Activated CD4-positive, alpha-beta T cell treated with anti-CD3 and anti-CD28 coated beads for 36 hours (primary cell): ENCODE results near the gene UBE2G2. TPM values are rescaled to one million over a fixed set of nuclear protein-coding genes. Genes with fewer than 3 reads are reported as not detected.

Source experiments
- ATAC-seq: fragments of 200-7000 bp; cut with Tn5 transposase; one replicate; pipeline ENCODE4 v1.10.0; 2021; ENCODE audit warnings: mild to moderate bottlenecking, moderate library complexity
- CTCF ChIA-PET: fragments of 350-600 bp; sonication (Branson Sonifier 250); formaldehyde crosslinking; loops from one replicate; lab custom pipeline; 2021; ENCODE audit warnings: antibody characterized with exemption; lab: Charles Lee
- POLR2A ChIA-PET: fragments of 350-600 bp; sonication (Branson Sonifier 250); formaldehyde crosslinking; loops from one replicate; lab custom pipeline; 2021; ENCODE audit warnings: antibody characterized with exemption, inconsistent platforms; lab: Charles Lee
- DNase-seq: peaks from one replicate; pipeline ENCODE4 v3.0.0-alpha.2; 2020
- H3K27ac Mint-ChIP-seq: one replicate; pipeline ENCODE4 v1.8.0; 2021; ENCODE audit warnings: mixed read lengths
- H3K27me3 Mint-ChIP-seq: one replicate; pipeline ENCODE4 v1.8.0; 2021; ENCODE audit warnings: mixed read lengths
- H3K36me3 Mint-ChIP-seq: one replicate; pipeline ENCODE4 v1.8.0; 2021; ENCODE audit warnings: low read depth, mixed read lengths
- H3K4me1 Mint-ChIP-seq: one replicate; pipeline ENCODE4 v1.8.0; 2021; ENCODE audit warnings: mixed read lengths
- H3K4me3 Mint-ChIP-seq: one replicate; pipeline ENCODE4 v1.8.0; 2021; ENCODE audit warnings: mild to moderate bottlenecking, moderate library complexity, mixed read lengths
- H3K9me3 Mint-ChIP-seq: one replicate; pipeline ENCODE4 v1.8.0; 2021; ENCODE audit warnings: low read depth, mixed read lengths
- intact Hi-C, 2 experiments: fragments of 100-400 bp; cut with DNase I in 1 of 2; cut with micrococcal nuclease in 1 of 2; formaldehyde crosslinking; loops; one replicate each; pipeline versions ENCODE4 v1.14.2 to v1.15.1; 2022 to 2024; cut with DNase I, micrococcal nuclease
- total RNA-seq, 2 experiments: library from RNA; stranded (reverse); gene quantifications; one replicate each; pipeline ENCODE4 v1.2.3, GENCODE V29; 2021

Gene UBE2G2
- total RNA-seq, 2 experiments from 2014 or later = 103 to 121 TPM

DNA sequence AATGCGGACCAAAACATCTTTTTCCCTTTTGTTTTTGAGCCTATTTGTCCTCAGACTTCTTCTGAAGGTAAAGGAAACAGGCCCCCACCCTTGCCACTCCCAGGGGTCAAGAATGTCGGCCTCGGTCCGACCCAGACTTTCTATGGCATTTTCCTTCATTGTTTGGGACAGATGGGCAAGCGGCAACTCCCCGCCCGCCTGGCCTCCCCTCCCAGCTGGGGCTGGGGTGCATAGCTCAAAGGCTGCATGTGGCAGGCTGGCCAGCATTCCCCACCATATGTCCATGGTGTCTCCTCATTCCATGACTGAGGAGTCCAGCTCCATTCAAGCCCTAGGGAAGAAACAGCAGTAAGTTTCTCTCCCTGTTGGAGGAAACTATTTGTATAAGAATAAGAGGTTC, 60.9 kb downstream of the UBE2G2 start:
- Mint-ChIP-seq H3K27ac (no peak overlapping the region), H3K4me1 (no peaks in the 10 kb centered on the region), H3K9me3 (no peaks in the 10 kb centered on the region), H3K4me3 (no peak overlapping the region), H3K27me3 (no peaks in the 10 kb centered on the region), H3K36me3 (no peaks in the 10 kb centered on the region)
- intact Hi-C loops = no loop called here
- CTCF ChIA-PET = interaction anchor here (0.7 to 1.2 kb wide), 3 partner anchors 9 to 208 kb away, joined by 3 read pairs; no protein-coding TSS in a partner anchor
- ATAC-seq = no peak
- DNase-seq = no peak
- POLR2A ChIA-PET = no interaction called here

DNA sequence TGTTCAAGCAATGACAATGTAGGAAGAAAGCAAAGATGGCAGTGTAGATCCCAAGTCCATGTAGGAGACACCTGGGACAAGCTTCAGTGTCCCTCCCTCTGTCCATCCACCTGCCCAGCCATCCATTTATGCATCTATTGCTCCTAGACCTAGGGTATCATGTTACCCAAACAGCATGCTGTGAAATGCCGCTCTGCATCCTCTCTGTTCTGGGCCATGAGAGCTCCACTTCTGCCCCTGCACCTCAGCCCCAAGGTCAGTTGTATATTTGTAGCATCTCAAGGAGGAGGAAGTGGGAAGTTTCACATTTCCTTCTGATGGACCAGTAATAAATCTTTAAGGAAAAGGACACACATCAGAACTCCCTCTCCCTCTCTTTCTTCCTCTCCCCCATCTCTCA, 62.3 kb downstream of the UBE2G2 start:
- ChIA-PET POLR2A (no interaction called here), CTCF (interaction anchor here (0.6 to 1.2 kb wide), 2 partner anchors 10 to 18 kb away, joined by 3 read pairs; no protein-coding TSS in a partner anchor)
- H3K27me3 Mint-ChIP-seq = no peaks in the 10 kb centered on the region
- H3K27ac Mint-ChIP-seq = no peak overlapping the region
- H3K4me1 Mint-ChIP-seq = no peaks in the 10 kb centered on the region
- intact Hi-C loops = no loop called here
- no peak for ATAC-seq
- DNase-seq = no peak
- no peaks in the 10 kb centered on the region for H3K36me3 Mint-ChIP-seq
- no peak overlapping the region for H3K4me3 Mint-ChIP-seq
- no peaks in the 10 kb centered on the region for H3K9me3 Mint-ChIP-seq

DNA sequence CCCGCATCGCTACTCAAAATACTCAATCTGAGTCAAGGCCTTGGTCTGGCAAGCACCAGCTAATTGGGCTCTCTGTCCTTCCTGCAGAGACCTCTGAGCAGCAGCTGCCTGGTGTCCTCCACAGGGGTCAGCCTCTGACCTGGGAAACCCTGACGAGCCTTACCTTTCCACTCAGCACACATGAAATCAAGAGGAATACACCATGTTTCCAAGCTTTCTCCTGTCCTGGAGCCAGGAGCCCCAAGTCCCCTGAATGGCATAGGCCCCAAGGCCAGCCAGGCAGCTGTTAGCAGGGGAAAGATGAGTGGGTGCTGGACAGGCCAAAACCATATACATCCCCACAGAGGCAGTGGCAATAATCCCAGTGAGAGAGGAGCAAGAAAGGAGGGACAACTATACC, 63.0 kb downstream of the UBE2G2 start:
- Mint-ChIP-seq H3K4me3 (no peak overlapping the region), H3K36me3 (no peaks in the 10 kb centered on the region), H3K9me3 (no peaks in the 10 kb centered on the region), H3K4me1 (no peaks in the 10 kb centered on the region), H3K27ac (no peak overlapping the region), H3K27me3 (no peaks in the 10 kb centered on the region)
- no peak for ATAC-seq
- intact Hi-C loops = no loop called here
- DNase-seq = no peak
- ChIA-PET POLR2A (no interaction called here), CTCF (no interaction called here)

DNA sequence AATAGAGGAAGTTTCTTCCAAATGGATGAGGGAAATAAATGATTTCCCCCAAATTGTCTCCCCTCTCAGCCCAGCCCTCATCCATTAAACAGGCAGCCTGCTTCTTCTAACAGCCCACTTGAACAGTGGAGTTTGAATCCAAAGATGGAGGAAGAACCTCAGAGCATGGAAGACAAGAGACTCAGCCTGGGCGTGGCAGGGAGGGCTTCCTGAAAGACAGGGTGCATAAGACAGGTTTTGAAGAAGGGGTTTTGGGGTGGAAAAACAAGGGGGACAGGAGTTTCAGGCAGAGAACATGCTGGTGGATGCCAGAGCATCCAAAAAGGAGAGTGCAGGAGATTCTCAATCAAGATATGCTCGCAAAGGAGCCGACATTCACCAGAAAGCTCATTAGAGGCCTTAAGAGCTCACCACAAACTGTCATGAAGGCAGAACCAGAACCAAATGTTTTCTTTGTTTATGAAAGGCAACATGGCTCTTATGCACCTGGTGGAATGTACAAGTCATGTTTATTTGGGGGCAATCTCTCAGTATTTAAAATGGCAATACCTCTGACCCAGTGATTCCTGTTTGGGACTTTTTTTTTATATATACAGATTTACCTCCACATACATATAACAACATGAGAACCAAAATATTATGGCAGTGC, 63.8 kb downstream of the UBE2G2 start:
- H3K9me3 Mint-ChIP-seq = no peaks in the 10 kb centered on the region
- DNase-seq (no peak), ATAC-seq (no peak)
- no peaks in the 10 kb centered on the region for H3K36me3 Mint-ChIP-seq
- ChIA-PET POLR2A (no interaction called here), CTCF (no interaction called here)
- H3K27me3 Mint-ChIP-seq = no peaks in the 10 kb centered on the region
- intact Hi-C loops = no loop called here
- H3K27ac Mint-ChIP-seq = no peak overlapping the region
- H3K4me1 Mint-ChIP-seq = no peaks in the 10 kb centered on the region
- H3K4me3 Mint-ChIP-seq = no peak overlapping the region

DNA sequence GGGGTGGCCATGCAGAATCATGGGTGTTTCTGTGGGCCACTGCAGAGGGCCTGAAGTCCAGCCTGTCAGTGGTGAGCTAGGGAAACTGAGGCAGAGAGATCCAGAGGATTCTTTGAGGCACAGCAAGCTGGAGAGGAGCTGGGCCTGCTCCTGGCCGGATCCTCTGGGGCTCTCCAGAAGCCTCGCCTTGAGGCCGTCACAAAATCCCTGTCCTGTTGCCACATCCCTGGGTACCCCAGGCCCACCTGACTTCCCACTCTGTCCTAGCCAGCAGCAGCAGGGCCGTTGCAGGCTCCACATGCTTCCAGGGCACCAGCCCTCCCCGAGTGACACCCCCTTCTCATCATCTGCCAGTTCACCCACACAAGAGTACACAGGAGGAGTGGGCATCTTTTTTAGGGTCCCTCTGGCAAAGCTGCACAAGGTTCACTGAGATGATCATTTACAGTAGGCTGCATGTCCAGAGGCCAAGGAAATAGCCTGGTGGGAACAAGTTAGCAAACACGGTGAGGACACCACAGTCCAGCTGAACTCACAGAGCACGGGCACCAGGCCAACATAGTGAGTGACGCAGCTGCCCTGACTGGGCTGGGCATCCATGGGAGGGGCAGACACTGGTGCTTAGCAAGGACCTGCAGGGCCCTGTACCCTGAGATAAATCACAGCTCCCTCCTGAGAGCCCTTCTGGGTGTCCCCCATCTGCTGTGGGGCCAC, 65.2 kb downstream of the UBE2G2 start:
- Mint-ChIP-seq H3K9me3 (no peaks in the 10 kb centered on the region), H3K4me1 (no peaks in the 10 kb centered on the region), H3K4me3 (no peak overlapping the region), H3K27ac (no peak overlapping the region), H3K36me3 (no peaks in the 10 kb centered on the region), H3K27me3 (no peaks in the 10 kb centered on the region)
- ChIA-PET POLR2A (no interaction called here), CTCF (no interaction called here)
- ATAC-seq (no peak), DNase-seq (no peak)
- intact Hi-C loops = no loop called here

DNA sequence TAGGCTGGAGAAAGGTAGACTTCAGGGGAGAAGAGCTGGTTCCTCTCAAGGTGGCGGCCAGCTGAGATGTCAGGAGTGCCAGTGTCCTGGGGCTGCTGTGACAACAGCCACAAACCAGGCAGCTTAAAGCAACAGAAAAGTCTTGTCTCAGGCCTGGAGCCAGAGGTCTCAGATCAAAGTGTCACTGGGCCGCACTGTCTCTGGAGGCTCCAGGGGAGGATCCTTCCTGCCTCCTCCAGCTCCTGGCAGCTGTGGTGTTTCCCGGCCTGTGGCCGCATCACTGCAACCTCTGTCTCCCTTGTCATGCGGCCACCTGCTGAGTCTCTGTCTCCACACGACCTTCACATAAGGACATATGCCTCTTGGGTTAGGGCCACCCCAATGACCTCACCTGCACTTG, 65.8 kb downstream of the UBE2G2 start:
- no peak for ATAC-seq

DNA sequence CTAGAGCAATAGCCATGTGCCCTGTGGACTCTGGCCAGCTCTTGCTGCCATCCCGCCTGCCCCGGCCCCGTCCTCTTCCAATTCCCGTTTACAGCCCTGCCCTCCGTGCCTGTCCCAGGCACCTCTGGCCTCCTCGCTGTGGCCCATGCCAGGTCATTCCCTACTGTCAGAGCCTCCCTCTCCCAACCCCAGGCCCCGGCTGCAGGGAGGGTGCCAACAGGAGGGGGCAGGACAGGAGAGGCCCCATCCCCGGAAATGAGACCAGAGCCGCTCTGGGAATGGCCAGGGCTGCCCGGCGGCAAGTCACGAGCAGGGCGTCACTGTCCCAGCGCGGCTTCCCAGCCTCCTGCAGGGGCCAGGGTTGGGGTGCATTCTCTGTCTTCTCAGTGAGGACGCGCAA, 66.8 kb downstream of the UBE2G2 start:
- no peaks in the 10 kb centered on the region for H3K36me3 Mint-ChIP-seq
- intact Hi-C loops = no loop called here
- H3K27ac Mint-ChIP-seq = no peak overlapping the region
- H3K27me3 Mint-ChIP-seq = no peaks in the 10 kb centered on the region
- ChIA-PET POLR2A (no interaction called here), CTCF (no interaction called here)
- H3K4me1 Mint-ChIP-seq = no peaks in the 10 kb centered on the region
- DNase-seq (no peak), ATAC-seq (no peak)
- H3K4me3 Mint-ChIP-seq = no peak overlapping the region
- no peaks in the 10 kb centered on the region for H3K9me3 Mint-ChIP-seq

More for the DNA sequence above, 65.8 kb downstream of the UBE2G2 start:
- Mint-ChIP-seq H3K4me3 (no peak overlapping the region), H3K36me3 (no peaks in the 10 kb centered on the region), H3K27ac (no peak overlapping the region), H3K4me1 (no peaks in the 10 kb centered on the region), H3K27me3 (no peaks in the 10 kb centered on the region), H3K9me3 (no peaks in the 10 kb centered on the region)
- POLR2A ChIA-PET = no interaction called here
- DNase-seq = no peak
- CTCF ChIA-PET = no interaction called here
- intact Hi-C loops = no loop called here

DNA sequence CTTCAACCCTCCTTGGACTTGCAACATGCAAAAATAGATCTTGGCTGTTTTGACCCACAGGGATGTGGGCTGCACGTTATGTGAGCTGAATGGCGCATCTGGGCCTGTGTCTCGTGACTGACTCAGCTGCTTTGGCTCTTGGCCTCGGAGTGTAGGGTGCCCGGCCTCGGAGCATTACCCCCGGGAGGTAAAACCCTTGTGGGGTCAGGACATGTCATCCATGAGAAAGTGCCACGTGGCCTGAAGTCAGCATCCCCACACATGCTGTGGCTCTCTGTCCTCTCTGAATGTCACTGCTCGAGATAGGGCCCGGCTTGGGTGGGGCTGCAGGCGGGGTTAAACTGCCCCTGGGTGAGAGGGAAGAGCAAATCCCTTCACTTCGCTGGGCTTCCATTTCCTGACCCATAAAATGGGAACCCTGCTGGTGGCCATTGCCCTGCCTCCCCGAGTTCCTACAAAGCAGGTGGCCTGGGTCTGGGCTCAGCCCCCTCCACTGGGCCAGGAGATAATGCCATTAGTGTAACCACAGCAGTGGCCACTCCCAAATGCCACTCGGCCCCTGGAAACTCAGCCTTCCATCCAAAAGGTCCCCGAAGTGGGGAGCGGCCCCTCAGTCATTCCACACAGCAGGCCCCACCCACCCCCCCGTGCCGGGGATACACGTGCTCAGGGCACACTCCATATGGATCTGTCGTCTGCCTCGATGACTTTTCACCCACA, 67.4 kb downstream of the UBE2G2 start:
- Mint-ChIP-seq H3K27me3 (no peaks in the 10 kb centered on the region), H3K4me1 (no peaks in the 10 kb centered on the region), H3K36me3 (no peaks in the 10 kb centered on the region), H3K4me3 (no peak overlapping the region), H3K9me3 (no peaks in the 10 kb centered on the region), H3K27ac (no peak overlapping the region)
- ChIA-PET CTCF (no interaction called here), POLR2A (no interaction called here)
- intact Hi-C loops = no loop called here
- ATAC-seq = no peak
- DNase-seq = no peak

DNA sequence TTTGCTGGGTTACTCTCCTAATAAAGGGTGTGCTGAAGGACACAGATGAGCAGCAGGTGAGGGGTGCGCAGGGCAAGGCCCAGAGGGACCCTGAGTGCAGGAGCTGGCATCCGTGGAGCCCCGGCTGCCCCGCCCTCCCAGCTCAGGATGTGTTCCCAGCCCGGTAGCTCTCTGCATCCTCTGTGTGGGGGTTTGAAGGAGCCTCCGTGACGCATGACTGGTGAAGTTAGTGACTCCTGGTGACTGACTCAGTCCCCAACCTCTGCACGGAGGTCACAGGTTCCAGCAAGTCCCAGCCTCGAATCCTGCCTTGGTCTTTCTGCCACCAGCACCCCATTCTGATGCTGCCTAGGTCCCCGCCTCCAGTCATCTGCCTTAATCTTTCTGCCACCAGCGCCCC, 68.7 kb downstream of the UBE2G2 start:
- H3K4me3 Mint-ChIP-seq = no peak overlapping the region
- no peaks in the 10 kb centered on the region for H3K27me3 Mint-ChIP-seq
- no peaks in the 10 kb centered on the region for H3K4me1 Mint-ChIP-seq
- no peaks in the 10 kb centered on the region for H3K36me3 Mint-ChIP-seq
- DNase-seq (no peak), ATAC-seq (no peak)
- no peak overlapping the region for H3K27ac Mint-ChIP-seq
- H3K9me3 Mint-ChIP-seq = no peaks in the 10 kb centered on the region
- CTCF ChIA-PET = no interaction called here
- POLR2A ChIA-PET = no interaction called here
- intact Hi-C loops = no loop called here

DNA sequence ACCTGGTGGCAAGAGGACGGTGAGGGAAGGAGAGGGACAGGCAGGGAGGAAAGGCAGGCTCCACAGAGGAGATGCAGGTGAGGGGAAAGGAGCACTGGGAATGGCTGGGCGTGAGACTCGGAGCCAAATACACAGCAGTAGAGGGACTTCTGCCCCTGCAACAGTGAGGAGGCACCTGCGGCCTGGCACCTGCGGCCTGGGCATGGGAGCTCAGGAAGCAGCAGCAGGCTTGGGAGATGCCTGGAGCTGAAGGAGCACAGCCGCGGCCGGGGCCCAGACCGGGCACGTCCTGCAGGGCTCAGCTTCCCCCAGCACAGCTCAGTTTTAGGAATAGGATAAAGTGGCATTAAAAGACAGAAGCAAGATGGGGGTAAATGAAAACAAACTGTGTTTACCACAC, 69.4 kb downstream of the UBE2G2 start:
- ATAC-seq (no peak), DNase-seq (no peak)
- Mint-ChIP-seq H3K4me3 (no peak overlapping the region), H3K36me3 (no peaks in the 10 kb centered on the region), H3K4me1 (no peaks in the 10 kb centered on the region), H3K27me3 (no peaks in the 10 kb centered on the region), H3K9me3 (no peaks in the 10 kb centered on the region), H3K27ac (no peak overlapping the region)
- ChIA-PET POLR2A (no interaction called here), CTCF (no interaction called here)
- intact Hi-C loops = no loop called here

DNA sequence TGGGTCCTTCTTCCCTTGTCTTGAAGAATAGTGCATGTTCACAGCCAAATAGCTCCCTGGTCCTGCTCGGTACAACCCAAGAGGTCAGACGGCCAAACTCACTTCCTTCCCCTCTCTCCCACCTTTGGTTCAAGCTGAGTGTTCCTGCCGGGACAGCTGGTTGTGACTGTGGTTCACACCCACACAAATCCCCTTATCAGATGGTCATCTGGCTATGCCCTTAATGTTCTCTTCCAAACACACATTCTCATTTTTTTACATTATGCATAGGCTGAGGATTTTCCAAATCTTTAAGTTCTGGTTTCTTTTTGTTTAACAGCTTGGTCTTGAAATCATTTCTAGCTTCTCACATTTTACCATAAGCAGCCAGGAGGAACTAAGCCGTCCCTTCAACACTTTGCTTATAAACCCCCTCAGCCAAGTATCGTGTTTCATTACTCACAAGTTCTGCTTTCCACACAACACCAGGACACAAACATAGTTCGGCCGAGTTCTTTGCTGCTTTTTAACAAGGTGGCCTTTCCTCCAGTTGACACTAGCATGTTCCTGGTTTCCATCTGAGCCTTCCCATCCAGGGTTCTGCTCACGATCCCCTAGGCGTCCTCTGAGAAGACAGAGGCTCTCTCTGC, 70.6 kb downstream of the UBE2G2 start:
- Mint-ChIP-seq H3K4me3 (no peak overlapping the region), H3K27ac (no peak overlapping the region), H3K27me3 (peaks cover 5% of the 10 kb centered on the region), H3K4me1 (no peaks in the 10 kb centered on the region), H3K9me3 (no peaks in the 10 kb centered on the region), H3K36me3 (no peaks in the 10 kb centered on the region)
- no peak for ATAC-seq
- POLR2A ChIA-PET = no interaction called here
- intact Hi-C loops = no loop called here
- CTCF ChIA-PET = interaction anchor here (0.7 to 1.0 kb wide), 2 partner anchors 221 to 793 kb away, joined by 3 to 4 read pairs; no protein-coding TSS in a partner anchor
- no peak for DNase-seq
